A673 (cell line): ENCODE data around the gene ZEB1. TPM values are rescaled to one million over a fixed set of nuclear protein-coding genes. Genes with fewer than 3 reads are reported as not detected.

Source experiments
- BruUV-seq: library from RNA; stranded (reverse); fragments of 400-500 nt; replicated peaks from 2 replicates; lab custom pipeline; 2021; lab: Mats Ljungman, UMichigan
- CTCF ChIA-PET: fragments of 300-600 bp; sonication (Branson Sonifier 250); formaldehyde crosslinking; loops from one replicate; lab custom pipeline; 2022; ENCODE audit warnings: antibody characterized with exemption; lab: Charles Lee
- POLR2A ChIA-PET: fragments of 300-600 bp; sonication (Branson Sonifier 250); formaldehyde crosslinking; loops from one replicate; lab custom pipeline; 2022; ENCODE audit warnings: antibody characterized with exemption; ENCODE audit not compliant: low non-redundant PET; lab: Charles Lee
- DNase-seq: peaks from one replicate; pipeline ENCODE4 v3.0.0-alpha.2; 2015; ENCODE audit warnings: low spot score
- H3K27ac ChIP-seq: fragments of 200-600 bp; sonication (generic); 2 replicates; pipeline ENCODE4 v1.5.1; 2016; ENCODE audit warnings: mixed run types, low read depth, mild to moderate bottlenecking, mixed read lengths, antibody characterized with exemption, low read length; ENCODE audit not compliant: poor library complexity, severe bottlenecking
- H3K27me3 ChIP-seq: fragments of 200-600 bp; sonication (generic); replicated peaks from 2 replicates; pipeline ENCODE4 v1.6.1; 2017; ENCODE audit warnings: mixed run types, low read depth, mild to moderate bottlenecking, mixed read lengths, antibody characterized with exemption, low read length; ENCODE audit not compliant: insufficient read depth, poor library complexity
- H3K36me3 ChIP-seq: fragments of 200-600 bp; sonication (generic); 2 replicates; pipeline ENCODE4 v1.6.1; 2016; ENCODE audit warnings: mixed run types, mild to moderate bottlenecking, mixed read lengths, antibody characterized with exemption, low read length; ENCODE audit not compliant: insufficient read depth, poor library complexity, severe bottlenecking
- H3K4me1 ChIP-seq: fragments of 200-600 bp; sonication (generic); 2 replicates; pipeline ENCODE4 v1.6.1; 2017; ENCODE audit warnings: mixed run types, mild to moderate bottlenecking, mixed read lengths, antibody characterized with exemption, low read length; ENCODE audit not compliant: insufficient read depth, poor library complexity, severe bottlenecking
- H3K4me3 ChIP-seq: fragments of 200-600 bp; sonication (generic); 2 replicates; pipeline ENCODE4 v1.5.1; 2016; ENCODE audit warnings: low read depth, mixed run types, mild to moderate bottlenecking, mixed read lengths, low read length; ENCODE audit not compliant: poor library complexity, severe bottlenecking
- H3K9me3 ChIP-seq: fragments of 200-600 bp; sonication (generic); 2 replicates; pipeline ENCODE4 v1.6.1; 2016; ENCODE audit warnings: mixed run types, low read depth, mild to moderate bottlenecking, mixed read lengths, antibody characterized with exemption, low read length; ENCODE audit not compliant: poor library complexity, severe bottlenecking
- CTCF ChIP-seq: fragments of 300-800, 200-600 bp; sonication (generic); conservative IDR thresholded peaks from 2 replicates; pipeline ENCODE4 v1.5.1; 2017; ENCODE audit warnings: low read depth, mild to moderate bottlenecking, antibody characterized with exemption, low read length, moderate library complexity, mixed read lengths
- EZH2 ChIP-seq: fragments of 200-600 bp; sonication (generic); IDR thresholded peaks from 2 replicates; pipeline ENCODE4 v1.6.1; 2017; ENCODE audit warnings: borderline replicate concordance, low read depth, mild to moderate bottlenecking, mixed read lengths, antibody characterized with exemption, low read length; ENCODE audit not compliant: poor library complexity, severe bottlenecking
- intact Hi-C: fragments of 100-400 bp; cut with micrococcal nuclease; formaldehyde crosslinking; loops from one replicate; pipeline ENCODE4 v1.10.0; 2022; ENCODE audit not compliant: unreplicated experiment
- total RNA-seq: library from RNA; stranded (reverse); gene quantifications from 2 replicates; pipeline ENCODE4 v1.2.3, GENCODE V29; 2021

The ZEB1 gene
- total RNA-seq, 1 experiment from 2014 or later, result 8.3 TPM

- H3K36me3 ChIP-seq, result no peaks in the 10 kb centered on the region
- CTCF ChIA-PET, result no interaction called here
- no peak overlapping the region for H3K4me3 ChIP-seq
- POLR2A ChIA-PET, result no interaction called here
- DNase-seq, result no peak
- H3K27me3 ChIP-seq, result no peaks in the 10 kb centered on the region
- TF ChIP-seq CTCF (no peak), EZH2 (no peak)
- intact Hi-C loops, result no loop called here
- no peaks in the 10 kb centered on the region for H3K4me1 ChIP-seq
- H3K27ac ChIP-seq, result no peak overlapping the region
- H3K9me3 ChIP-seq, result no peaks in the 10 kb centered on the region
- BruUV-seq, result no TSS peak
Observed at GRCh38 chr10:31526178-31526577, 207.2 kb downstream of the ZEB1 start.

GRCh38 chr10:31526681-31527080 is 207.7 kb downstream of the ZEB1 start:
- intact Hi-C loops, result no loop called here
- H3K27ac ChIP-seq, result no peak overlapping the region
- no peaks in the 10 kb centered on the region for H3K27me3 ChIP-seq
- no TSS peak for BruUV-seq
- H3K4me1 ChIP-seq, result no peaks in the 10 kb centered on the region
- ChIA-PET CTCF (no interaction called here), POLR2A (no interaction called here)
- DNase-seq, result no peak
- TF ChIP-seq CTCF, result no peak
- TF ChIP-seq EZH2, result no peak
- no peaks in the 10 kb centered on the region for H3K9me3 ChIP-seq
- H3K36me3 ChIP-seq, result no peaks in the 10 kb centered on the region
- H3K4me3 ChIP-seq, result no peak overlapping the region

DNA sequence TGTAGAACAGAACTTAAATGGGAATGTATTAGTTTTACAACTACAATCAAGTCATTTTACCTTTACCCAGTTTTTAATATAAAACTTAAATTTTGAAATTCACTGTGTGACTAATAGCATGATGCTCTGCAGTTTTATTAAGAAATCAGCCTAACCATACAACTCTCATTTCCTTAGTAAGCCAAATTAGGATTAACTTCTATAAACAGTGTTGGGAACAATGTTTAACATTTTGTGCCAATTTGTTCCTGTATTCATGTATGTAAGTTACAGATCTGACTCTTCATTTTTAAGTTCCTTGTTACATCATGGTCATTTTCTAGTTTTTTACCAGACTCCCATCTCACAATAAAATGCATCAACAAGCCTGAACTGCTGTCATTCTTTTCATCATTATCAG is 209.8 kb downstream of the ZEB1 start:
- Histone ChIP-seq H3K4me1 (no peaks in the 10 kb centered on the region), H3K36me3 (no peaks in the 10 kb centered on the region), H3K9me3 (no peaks in the 10 kb centered on the region), H3K27ac (no peak overlapping the region), H3K27me3 (no peaks in the 10 kb centered on the region), H3K4me3 (no peak overlapping the region)
- intact Hi-C loops, result no loop called here
- POLR2A ChIA-PET, result no interaction called here
- BruUV-seq, result no TSS peak
- TF ChIP-seq CTCF, result no peak
- TF ChIP-seq EZH2, result no peak
- DNase-seq, result no peak
- CTCF ChIA-PET, result no interaction called here
